AG04449 (cell line): ENCODE measurements around the gene GALNT6.
"Not testable (repeated sequence)": the region's sequence is repeated elsewhere in the genome, so short reads cannot be mapped to it uniquely, and the experiment has no call there.

ENCODE experiments used
- CTCF ChIA-PET: fragments of 350-600 bp; formaldehyde crosslinking; extraction: SDS; loops from one replicate; lab custom pipeline; 2021; ENCODE audit warnings: antibody characterized with exemption; lab: Yijun Ruan, JAX
- POLR2A ChIA-PET: fragments of 400-600, 350-600 bp; formaldehyde crosslinking; extraction: SDS; loops from one replicate; lab custom pipeline; 2020; ENCODE audit warnings: antibody characterized with exemption, inconsistent platforms; lab: Yijun Ruan, JAX
- DNase-seq: peaks from one replicate; pipeline ENCODE4 v3.0.0-alpha.2; 2010; ENCODE audit warnings: low read depth, low spot score
- H3K4me3 ChIP-seq: 2 replicates; pipeline ENCODE4 v1.5.1; 2011; ENCODE audit warnings: low read depth, mild to moderate bottlenecking, control low read depth, low read length
- CTCF ChIP-seq: IDR thresholded peaks from one replicate; pipeline ENCODE4 v1.5.1; 2011; ENCODE audit warnings: mild to moderate bottlenecking, moderate library complexity, low read length, control low read depth, inconsistent platforms; ENCODE audit not compliant: insufficient read depth; ENCODE audit errors: missing control alignments

GALNT6 gene

GRCh38 chr12:51346581-51346980 is 44.6 kb downstream of the GALNT6 start, which contains the start of gene CELA1:
Gene CELA1 (minus strand): TSS chr12:51346679. CDS start chr12:51346638, 41 bp downstream.
- CTCF ChIA-PET, result no interaction called here
- TF ChIP-seq CTCF, result no peak
- H3K4me3 ChIP-seq, result no peak within 1 kb of the TSS
- POLR2A ChIA-PET, result no interaction called here
- no peak for DNase-seq

GRCh38 chr12:51345681-51346080 is 45.5 kb downstream of the GALNT6 start:
- no peak for TF ChIP-seq CTCF
- POLR2A ChIA-PET, result no interaction called here
- CTCF ChIA-PET, result interaction anchor here (1.3 to 1.6 kb wide), 2 partner anchors 9 to 520 kb away, joined by 4 to 6 read pairs; no protein-coding TSS in a partner anchor
- no peak overlapping the region for H3K4me3 ChIP-seq
- no peak for DNase-seq

- no peak for TF ChIP-seq CTCF
- DNase-seq, result no peak
- ChIA-PET CTCF (interaction anchor here (0.9 to 4.9 kb wide), 9 partner anchors 9 to 296 kb away, joined by 3 to 92 read pairs (median 4); partner anchors contain the start of genes POU6F1 and SMAGP), POLR2A (no interaction called here)
- no peak overlapping the region for H3K4me3 ChIP-seq
Measured at GRCh38 chr12:51343201-51343600, 48.0 kb downstream of the GALNT6 start.

GRCh38 chr12:51342416-51342815 is 48.8 kb downstream of the GALNT6 start:
- CTCF ChIA-PET, result interaction anchor here (0.6 to 4.9 kb wide), 14 partner anchors 9 to 575 kb away, joined by 3 to 92 read pairs (median 7); partner anchors contain the start of genes POU6F1 and SMAGP
- POLR2A ChIA-PET, result no interaction called here
- no peak overlapping the region for H3K4me3 ChIP-seq

GRCh38 chr12:51341251-51342007 is 49.8 kb downstream of the GALNT6 start:
- CTCF ChIA-PET, result interaction anchor here (0.5 to 4.9 kb wide), 63 partner anchors 10 to 574 kb away, joined by 3 to 92 read pairs (median 5); partner anchors contain the start of genes POU6F1 and SMAGP
- POLR2A ChIA-PET, result interaction anchor here (1.0 to 1.5 kb wide), 3 partner anchors 72 to 258 kb away, joined by 3 to 19 read pairs (median 8); partner anchors contain the start of genes CSRNP2 and DAZAP2
- peak; percentile 89 for TF ChIP-seq CTCF
- peak overlapping the region; percentile 41 for H3K4me3 ChIP-seq
- DNase-seq, result no peak

More at GRCh38 chr12:51342416-51342815, 48.8 kb downstream of the GALNT6 start:
- TF ChIP-seq CTCF, result no peak
- DNase-seq, result no peak

- H3K4me3 ChIP-seq, result no peak overlapping the region
- POLR2A ChIA-PET, result interaction anchor here (1.9 kb wide), 1 partner anchor 257 kb away, joined by 6 read pairs; the partner anchor contains the start of gene CSRNP2
- no peak for DNase-seq
- TF ChIP-seq CTCF, result no peak
- CTCF ChIA-PET, result interaction anchor here (2.2 to 4.9 kb wide), 6 partner anchors 8 to 311 kb away, joined by 9 to 92 read pairs (median 17); partner anchors contain the start of gene SMAGP
Measured at GRCh38 chr12:51339750-51340149, 51.5 kb downstream of the GALNT6 start.

- CTCF ChIA-PET, DNase-seq, POLR2A ChIA-PET, H3K4me3 ChIP-seq: not testable (repeated sequence)
Measured at GRCh38 chr12:51337336-51337735, 53.9 kb downstream of the GALNT6 start.
